ENCODE measurements around the gene CRYL1. TPM values are rescaled to one million over a fixed set of nuclear protein-coding genes. Genes with fewer than 3 reads are reported as not detected.

CRYL1 gene
- total RNA-seq, 3 donors from 2014 or later (not counting 1 experiment from before 2014, with no cell fraction given) = 13.4 to 15.8 (median 14.9) TPM

DNA sequence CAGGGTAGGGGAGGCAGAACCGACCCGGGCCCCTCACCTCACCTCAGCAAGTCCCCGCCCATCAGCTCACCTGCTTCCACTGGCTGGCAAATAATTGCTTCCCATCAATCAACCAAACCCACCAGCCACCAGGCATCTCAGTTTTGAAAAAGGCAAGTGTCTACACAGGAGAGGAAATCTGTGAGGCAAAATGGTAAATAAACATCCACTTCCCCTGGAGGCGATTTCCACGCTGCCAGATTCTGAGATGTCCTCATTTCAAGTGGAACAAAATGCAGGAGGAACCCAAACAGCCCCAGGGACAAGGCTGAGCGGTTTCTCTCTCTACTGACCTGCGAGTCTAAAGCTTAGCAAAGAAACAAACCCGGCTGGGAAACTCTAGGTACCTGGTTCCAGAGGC, 117.5 kb downstream of the CRYL1 start:
- Mint-ChIP-seq H3K9me3 (no peaks in the 10 kb centered on the region), H3K4me1 (peaks cover 21% of the 10 kb centered on the region in 2 donors), H3K4me3 (no peak overlapping the region), H3K27ac (no peak overlapping the region), H3K36me3 (no peaks in the 10 kb centered on the region), H3K27me3 (ENCODE audit: low read depth in 2 of 2) (no peaks in the 10 kb centered on the region)
- intact Hi-C loops (cut with micrococcal nuclease) = no loop called here
- TF ChIP-seq, protein P1, sequence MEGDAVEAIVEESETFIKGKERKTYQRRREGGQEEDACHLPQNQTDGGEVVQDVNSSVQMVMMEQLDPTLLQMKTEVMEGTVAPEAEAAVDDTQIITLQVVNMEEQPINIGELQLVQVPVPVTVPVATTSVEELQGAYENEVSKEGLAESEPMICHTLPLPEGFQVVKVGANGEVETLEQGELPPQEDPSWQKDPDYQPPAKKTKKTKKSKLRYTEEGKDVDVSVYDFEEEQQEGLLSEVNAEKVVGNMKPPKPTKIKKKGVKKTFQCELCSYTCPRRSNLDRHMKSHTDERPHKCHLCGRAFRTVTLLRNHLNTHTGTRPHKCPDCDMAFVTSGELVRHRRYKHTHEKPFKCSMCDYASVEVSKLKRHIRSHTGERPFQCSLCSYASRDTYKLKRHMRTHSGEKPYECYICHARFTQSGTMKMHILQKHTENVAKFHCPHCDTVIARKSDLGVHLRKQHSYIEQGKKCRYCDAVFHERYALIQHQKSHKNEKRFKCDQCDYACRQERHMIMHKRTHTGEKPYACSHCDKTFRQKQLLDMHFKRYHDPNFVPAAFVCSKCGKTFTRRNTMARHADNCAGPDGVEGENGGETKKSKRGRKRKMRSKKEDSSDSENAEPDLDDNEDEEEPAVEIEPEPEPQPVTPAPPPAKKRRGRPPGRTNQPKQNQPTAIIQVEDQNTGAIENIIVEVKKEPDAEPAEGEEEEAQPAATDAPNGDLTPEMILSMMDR (IDR thresholded peaks at IDR 0.05) = no peak
- H3K9me3 ChIP-seq (ENCODE audit: control insufficient read depth, insufficient read depth, low read length) = no peaks in the 10 kb centered on the region
- no peak overlapping the region for H3K27ac ChIP-seq (ENCODE audit: low read length)
- no peaks in the 10 kb centered on the region for H3K27me3 ChIP-seq (ENCODE audit: control insufficient read depth, insufficient read depth, low read length)
- peaks cover 18% of the 10 kb centered on the region for H3K4me1 ChIP-seq (ENCODE audit: control insufficient read depth, insufficient read depth, low read length)
- peaks cover under 1% of the 10 kb centered on the region for H3K36me3 ChIP-seq (ENCODE audit: control insufficient read depth, insufficient read depth, low read length)
- 77% methylated on average over 8 of the region's 8 CpGs for WGBS (ENCODE audit: insufficient coverage)
- no peak overlapping the region for H3K4me3 ChIP-seq (ENCODE audit: low read length)
- ATAC-seq = no peak
- DNase-seq = no peak

DNA sequence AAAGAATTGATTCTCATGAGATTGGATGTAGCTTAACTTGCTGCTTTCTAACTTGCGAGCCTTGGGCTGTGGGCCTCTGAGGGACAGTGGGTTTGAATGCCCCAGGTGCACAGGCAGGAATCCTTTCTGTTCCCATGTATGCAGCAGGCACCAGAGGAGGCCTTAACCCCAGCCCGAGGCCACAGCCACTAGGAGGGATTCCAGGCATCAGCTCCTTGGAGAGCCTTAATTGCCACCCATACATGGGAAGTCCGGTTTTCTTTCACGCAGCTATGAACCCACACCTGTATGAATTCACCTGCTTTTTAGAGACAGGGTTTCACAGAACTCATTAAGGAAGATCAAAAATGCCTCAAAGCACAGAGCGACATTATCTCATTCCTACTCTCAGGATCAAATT, 117.9 kb downstream of the CRYL1 start:
- H3K27ac ChIP-seq (ENCODE audit: low read length) = no peak overlapping the region
- TF ChIP-seq, protein P1 (IDR thresholded peaks at IDR 0.05) = no peak
- H3K4me1 Mint-ChIP-seq = peaks cover 18% of the 10 kb centered on the region in 2 donors
- H3K36me3 ChIP-seq (ENCODE audit: control insufficient read depth, insufficient read depth, low read length) = peaks cover 2% of the 10 kb centered on the region
- H3K27me3 ChIP-seq (ENCODE audit: control insufficient read depth, insufficient read depth, low read length) = no peaks in the 10 kb centered on the region
- WGBS (ENCODE audit: insufficient coverage) = 95% methylated on average over 5 of the region's 5 CpGs
- H3K27me3 Mint-ChIP-seq (ENCODE audit: low read depth in 2 of 2) = no peaks in the 10 kb centered on the region
- no peak overlapping the region for H3K4me3 ChIP-seq (ENCODE audit: low read length)
- H3K9me3 Mint-ChIP-seq = no peaks in the 10 kb centered on the region
- H3K4me3 Mint-ChIP-seq = no peak overlapping the region
- H3K4me1 ChIP-seq (ENCODE audit: control insufficient read depth, insufficient read depth, low read length) = peaks cover 14% of the 10 kb centered on the region
- ATAC-seq (no peak), DNase-seq (no peak)
- no peaks in the 10 kb centered on the region for H3K9me3 ChIP-seq (ENCODE audit: control insufficient read depth, insufficient read depth, low read length)
- no peaks in the 10 kb centered on the region for H3K36me3 Mint-ChIP-seq
- intact Hi-C loops (cut with micrococcal nuclease) = no loop called here
- no peak overlapping the region for H3K27ac Mint-ChIP-seq

DNA sequence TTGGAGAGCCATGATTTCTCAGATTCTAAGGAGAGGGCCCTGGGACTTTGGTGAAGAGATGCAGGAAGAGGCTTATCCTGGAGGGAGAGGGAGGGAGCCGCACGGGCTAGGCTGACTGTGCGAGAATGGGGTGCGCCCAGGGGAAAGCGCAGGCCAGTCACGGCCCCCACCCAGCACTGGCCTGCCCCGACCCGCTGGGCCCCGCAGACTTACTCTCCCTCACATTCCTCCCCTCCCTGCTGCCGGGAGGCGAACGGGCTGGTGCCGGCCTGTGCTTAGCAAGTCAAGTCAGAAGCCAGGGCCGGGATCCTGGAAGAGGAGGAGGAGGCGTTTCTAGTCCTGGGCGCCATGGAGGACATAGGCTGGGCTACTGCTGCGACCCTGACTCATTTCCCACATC, 120.0 kb downstream of the CRYL1 start:
- Histone ChIP-seq H3K36me3 (ENCODE audit: control insufficient read depth, insufficient read depth, low read length) (peaks cover 2% of the 10 kb centered on the region), H3K4me1 (ENCODE audit: control insufficient read depth, insufficient read depth, low read length) (peaks cover 12% of the 10 kb centered on the region), H3K27ac (ENCODE audit: low read length) (no peak overlapping the region), H3K4me3 (ENCODE audit: low read length) (no peak overlapping the region), H3K9me3 (ENCODE audit: control insufficient read depth, insufficient read depth, low read length) (no peaks in the 10 kb centered on the region), H3K27me3 (ENCODE audit: control insufficient read depth, insufficient read depth, low read length) (no peaks in the 10 kb centered on the region)
- Mint-ChIP-seq H3K4me3 (no peak overlapping the region), H3K4me1 (peaks cover 7 to 10% of the 10 kb centered on the region in 2 donors), H3K36me3 (no peaks in the 10 kb centered on the region), H3K9me3 (no peaks in the 10 kb centered on the region), H3K27ac (no peak overlapping the region), H3K27me3 (ENCODE audit: low read depth in 2 of 2) (no peaks in the 10 kb centered on the region)
- TF ChIP-seq, protein P1 (IDR thresholded peaks at IDR 0.05) = no peak
- DNase-seq (no peak), ATAC-seq (peak in 1 of 3 donors; percentile 17)
- intact Hi-C loops (cut with micrococcal nuclease) = no loop called here
- WGBS (ENCODE audit: insufficient coverage) = 98% methylated on average over 17 of the region's 17 CpGs

DNA sequence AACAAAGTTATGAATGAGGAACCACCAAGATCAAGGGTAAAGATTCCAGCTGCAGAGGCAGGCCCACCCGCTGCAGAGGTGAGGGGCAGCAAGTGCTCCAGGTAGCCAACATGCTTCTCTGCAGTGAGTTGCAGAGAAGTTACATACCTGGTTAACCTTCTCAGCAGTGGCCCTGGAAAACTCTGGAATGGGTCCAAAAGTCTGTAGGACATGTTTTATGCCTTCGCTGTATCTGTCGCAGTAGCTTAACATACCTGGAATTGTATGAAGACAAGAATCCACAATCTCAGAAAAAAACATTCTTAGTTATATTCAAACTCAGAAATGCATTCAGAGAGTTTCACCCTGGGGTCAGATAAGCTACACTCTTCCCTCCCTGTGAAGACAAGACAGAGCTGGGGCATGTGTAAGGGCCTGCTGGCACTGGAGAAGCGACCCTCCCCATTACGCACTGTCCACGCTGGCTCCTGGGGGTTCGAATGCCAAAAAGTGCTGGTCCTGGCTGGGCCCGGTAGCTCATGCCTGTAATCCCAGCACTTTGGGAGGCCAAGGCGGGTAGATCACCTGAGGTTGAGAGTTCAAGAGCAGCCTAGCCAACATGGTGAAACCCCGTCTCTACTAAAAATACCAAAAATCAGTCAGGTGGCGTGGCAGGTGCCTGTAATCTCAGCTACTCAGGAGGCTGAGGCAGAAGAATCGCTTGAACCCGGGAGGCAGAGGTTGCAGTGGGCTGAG, 121.0 kb downstream of the CRYL1 start:
- intact Hi-C loops (cut with micrococcal nuclease) = no loop called here
- no peak for ATAC-seq
- no peak for DNase-seq
- no peaks in the 10 kb centered on the region for H3K9me3 Mint-ChIP-seq
- Histone ChIP-seq H3K4me3 (ENCODE audit: low read length) (no peak overlapping the region), H3K9me3 (ENCODE audit: control insufficient read depth, insufficient read depth, low read length) (no peaks in the 10 kb centered on the region), H3K36me3 (ENCODE audit: control insufficient read depth, insufficient read depth, low read length) (peaks cover 2% of the 10 kb centered on the region), H3K27ac (ENCODE audit: low read length) (no peak overlapping the region), H3K27me3 (ENCODE audit: control insufficient read depth, insufficient read depth, low read length) (no peaks in the 10 kb centered on the region), H3K4me1 (ENCODE audit: control insufficient read depth, insufficient read depth, low read length) (peaks cover 10% of the 10 kb centered on the region)
- 92% methylated on average over 13 of the region's 13 CpGs for WGBS (ENCODE audit: insufficient coverage)
- no peaks in the 10 kb centered on the region for H3K27me3 Mint-ChIP-seq (ENCODE audit: low read depth in 2 of 2)
- TF ChIP-seq, protein P1 (IDR thresholded peaks at IDR 0.05) = no peak
- H3K27ac Mint-ChIP-seq = no peak overlapping the region
- H3K36me3 Mint-ChIP-seq = no peaks in the 10 kb centered on the region
- no peak overlapping the region for H3K4me3 Mint-ChIP-seq
- peaks cover 7 to 10% of the 10 kb centered on the region in 2 donors for H3K4me1 Mint-ChIP-seq

Measured in natural killer cell (primary cell).